Muscle layer of duodenum (tissue), 2 donors: ENCODE results near the gene METTL24.
"Not testable (repeated sequence)": the region's sequence is repeated elsewhere in the genome, so short reads cannot be mapped to it uniquely, and the experiment has no call there.

Experiments
- H3K27ac ChIP-seq: one replicate; pipeline ENCODE4 v1.7.0; 2013; ENCODE audit warnings: mild to moderate bottlenecking, low read length
- H3K27me3 ChIP-seq: one replicate; pipeline ENCODE4 v1.7.0; 2013; ENCODE audit warnings: low read depth, mild to moderate bottlenecking, control low read depth, low read length
- H3K36me3 ChIP-seq, 2 donors: one replicate each; pipeline ENCODE4 v1.7.0; 2013; ENCODE audit warnings: low read length in 2 of 2, control low read depth in 1 of 2, mild to moderate bottlenecking in 1 of 2; ENCODE audit not compliant: insufficient read depth in 2 of 2, control insufficient read depth in 1 of 2
- H3K4me1 ChIP-seq, 2 donors: one replicate each; pipeline ENCODE4 v1.7.0; 2013; ENCODE audit warnings: low read length in 2 of 2, mild to moderate bottlenecking in 2 of 2, control low read depth in 1 of 2, moderate library complexity in 1 of 2; ENCODE audit not compliant: insufficient read depth in 2 of 2, control insufficient read depth in 1 of 2
- H3K4me3 ChIP-seq, 2 donors: one replicate each; pipeline ENCODE4 v1.7.0; 2013; ENCODE audit warnings: low read length in 2 of 2, low read depth in 1 of 2, mild to moderate bottlenecking in 1 of 2
- H3K9me3 ChIP-seq, 2 donors: one replicate each; pipeline ENCODE4 v1.7.0; 2013; ENCODE audit warnings: low read length in 2 of 2, control low read depth in 1 of 2, mild to moderate bottlenecking in 1 of 2; ENCODE audit not compliant: control insufficient read depth in 1 of 2
- donor health status: healthy.

The METTL24 gene

GRCh38 chr6:110287462-110288341 lies 70.4 kb downstream of the METTL24 start:
- Histone ChIP-seq H3K4me1 (peaks cover 0 to 5% of the 10 kb centered on the region in 2 donors), H3K27ac (no peak overlapping the region), H3K9me3 (no peaks in the 10 kb centered on the region), H3K27me3 (no peaks in the 10 kb centered on the region), H3K36me3 (no peaks in the 10 kb centered on the region), H3K4me3 (no peak overlapping the region)

GRCh38 chr6:110285306-110286060 lies 72.7 kb downstream of the METTL24 start:
- Histone ChIP-seq H3K4me3 (no peak overlapping the region), H3K36me3 (no peaks in the 10 kb centered on the region), H3K27ac (no peak overlapping the region), H3K4me1 (peaks cover 0 to 5% of the 10 kb centered on the region in 2 donors), H3K9me3 (no peaks in the 10 kb centered on the region), H3K27me3 (no peaks in the 10 kb centered on the region)

DNA sequence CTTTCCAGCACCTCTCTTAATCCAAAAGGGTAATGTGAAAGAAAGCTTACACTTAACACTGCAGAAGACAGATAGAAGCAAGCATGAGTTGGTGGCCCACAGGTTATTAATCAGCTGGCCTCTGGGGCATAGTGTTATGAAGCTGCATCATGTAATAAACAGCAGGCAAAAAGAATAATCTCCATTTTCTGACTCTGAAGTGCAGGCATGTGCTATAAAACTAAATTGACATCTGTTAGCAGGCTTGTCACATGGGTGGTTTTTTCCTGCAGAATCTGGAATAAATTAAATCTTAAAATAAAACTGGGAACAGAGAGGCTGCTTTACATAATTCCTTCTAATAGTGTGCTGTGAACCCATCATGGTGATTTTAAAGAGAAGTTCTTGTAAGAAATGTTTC lies 73.3 kb downstream of the METTL24 start:
- Histone ChIP-seq H3K27me3 (no peaks in the 10 kb centered on the region), H3K27ac (no peak overlapping the region), H3K36me3 (peaks cover 0 to 2% of the 10 kb centered on the region in 2 donors), H3K4me3 (no peak overlapping the region), H3K9me3 (no peaks in the 10 kb centered on the region), H3K4me1 (peaks cover 0 to 5% of the 10 kb centered on the region in 2 donors)

GRCh38 chr6:110283657-110284056 lies 74.5 kb downstream of the METTL24 start:
- Histone ChIP-seq H3K27ac (no peak overlapping the region), H3K9me3 (no peaks in the 10 kb centered on the region), H3K27me3 (no peaks in the 10 kb centered on the region), H3K36me3 (peaks cover 0 to 6% of the 10 kb centered on the region in 2 donors), H3K4me1 (peaks cover 0 to 5% of the 10 kb centered on the region in 2 donors), H3K4me3 (no peak overlapping the region)

DNA sequence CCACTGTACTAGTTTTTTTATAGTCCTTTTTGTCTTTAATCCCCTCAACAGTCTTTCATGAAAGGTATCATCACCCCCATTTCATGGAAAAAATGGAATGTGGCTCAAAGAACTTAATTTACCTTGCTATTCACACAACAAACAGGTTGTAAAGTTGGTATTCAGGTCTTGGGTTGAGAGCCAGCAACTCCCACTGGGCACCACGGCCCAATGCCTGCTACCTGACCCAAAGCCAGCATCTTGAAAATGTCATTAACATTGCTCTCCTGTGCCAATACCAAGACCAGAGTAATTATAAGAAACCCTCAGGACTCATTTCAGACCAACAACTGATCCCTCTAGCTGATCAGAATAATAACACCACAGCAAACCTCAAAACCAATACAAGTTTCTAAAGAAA lies 75.7 kb downstream of the METTL24 start:
- H3K4me3 ChIP-seq, result no peak overlapping the region
- peaks cover 0 to 6% of the 10 kb centered on the region in 2 donors for H3K36me3 ChIP-seq
- H3K27me3 ChIP-seq, result no peaks in the 10 kb centered on the region
- no peaks in the 10 kb centered on the region for H3K9me3 ChIP-seq
- H3K4me1 ChIP-seq, result peaks cover 0 to 5% of the 10 kb centered on the region in 2 donors
- no peak overlapping the region for H3K27ac ChIP-seq

- H3K27ac ChIP-seq, result no peak overlapping the region
- no peaks in the 10 kb centered on the region for H3K27me3 ChIP-seq
- peaks cover 0 to 6% of the 10 kb centered on the region in 2 donors for H3K36me3 ChIP-seq
- H3K4me3 ChIP-seq, result no peak overlapping the region
- no peaks in the 10 kb centered on the region for H3K4me1 ChIP-seq
- no peaks in the 10 kb centered on the region for H3K9me3 ChIP-seq
These were observed 81.0 kb downstream of the METTL24 start for GRCh38 chr6:110277100-110277665.

GRCh38 chr6:110272781-110273180 lies 85.4 kb downstream of the METTL24 start:
- H3K36me3 ChIP-seq, H3K27ac ChIP-seq, H3K4me1 ChIP-seq, H3K9me3 ChIP-seq, H3K27me3 ChIP-seq, H3K4me3 ChIP-seq: not testable (repeated sequence)

DNA sequence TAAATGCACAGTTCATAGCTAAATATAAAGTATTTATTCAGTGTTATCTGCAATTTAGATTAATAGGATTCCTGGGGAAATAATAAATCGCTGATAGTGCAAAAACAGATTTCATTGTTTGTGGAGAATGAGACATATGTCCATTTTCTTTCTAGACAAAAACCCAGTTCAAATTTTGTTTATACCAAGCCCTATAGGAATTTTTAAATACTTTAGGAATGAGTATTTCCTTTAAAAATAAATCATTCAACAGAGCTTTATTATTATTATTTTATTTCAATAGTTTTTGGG lies 86.5 kb downstream of the METTL24 start:
- H3K4me1 ChIP-seq, result peaks cover 0 to 5% of the 10 kb centered on the region in 2 donors
- H3K27ac ChIP-seq, result no peak overlapping the region
- H3K9me3 ChIP-seq, result no peaks in the 10 kb centered on the region
- no peaks in the 10 kb centered on the region for H3K27me3 ChIP-seq
- no peaks in the 10 kb centered on the region for H3K36me3 ChIP-seq
- no peak overlapping the region for H3K4me3 ChIP-seq

- Histone ChIP-seq H3K4me3 (no peak overlapping the region), H3K36me3 (no peaks in the 10 kb centered on the region), H3K27me3 (no peaks in the 10 kb centered on the region), H3K4me1 (peaks cover 0 to 5% of the 10 kb centered on the region in 2 donors), H3K27ac (no peak overlapping the region), H3K9me3 (no peaks in the 10 kb centered on the region)
These were observed 88.0 kb downstream of the METTL24 start for GRCh38 chr6:110270165-110270564.

GRCh38 chr6:110269623-110270022 lies 88.5 kb downstream of the METTL24 start:
- no peak overlapping the region for H3K4me3 ChIP-seq
- H3K27me3 ChIP-seq, result no peaks in the 10 kb centered on the region
- H3K27ac ChIP-seq, result no peak overlapping the region
- no peaks in the 10 kb centered on the region for H3K36me3 ChIP-seq
- H3K9me3 ChIP-seq, result no peaks in the 10 kb centered on the region
- H3K4me1 ChIP-seq, result peaks cover 0 to 5% of the 10 kb centered on the region in 2 donors

DNA sequence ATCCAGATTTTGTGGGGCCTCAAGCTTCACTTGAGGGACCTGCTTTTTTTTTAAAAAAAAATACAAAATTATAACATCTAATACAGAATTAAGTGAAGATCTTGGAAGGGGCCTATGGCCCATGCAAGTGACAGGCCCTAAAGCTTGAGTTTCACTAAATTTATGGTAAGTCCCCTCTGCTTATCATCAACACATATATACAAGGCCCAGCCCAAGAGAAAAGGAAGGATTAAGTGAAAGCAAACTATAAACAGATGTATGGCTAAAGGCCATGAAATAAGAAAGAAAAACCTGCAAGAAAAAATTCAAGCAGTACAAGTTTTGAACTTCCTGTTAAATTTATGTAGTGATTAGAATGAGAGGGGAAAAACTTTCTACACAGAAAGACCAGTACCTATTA lies 91.2 kb downstream of the METTL24 start:
- Histone ChIP-seq H3K27me3 (no peaks in the 10 kb centered on the region), H3K4me3 (no peak overlapping the region)

More for the DNA sequence above, 91.2 kb downstream of the METTL24 start:
- H3K36me3 ChIP-seq, result no peaks in the 10 kb centered on the region
- H3K9me3 ChIP-seq, result no peaks in the 10 kb centered on the region
- peaks cover 0 to 5% of the 10 kb centered on the region in 2 donors for H3K4me1 ChIP-seq
- no peak overlapping the region for H3K27ac ChIP-seq
